Measurements from ENCODE around the gene PABPN1. TPM values are rescaled to one million over a fixed set of nuclear protein-coding genes. Genes with fewer than 3 reads are reported as not detected.
A peak's percentile ranks its signal among the peaks of the same experiment; 100 is the strongest.

The PABPN1 gene
- polyA plus RNA-seq, 4 donors, result 213 to 335 (median 293) TPM

- DNase-seq (ENCODE audit: low read depth in 4 of 4, low spot score in 2 of 4), result no peak
These were observed 20.5 kb upstream of the PABPN1 start for GRCh38 chr14:23300687-23301223.

- DNase-seq (ENCODE audit: low read depth in 4 of 4, low spot score in 2 of 4), result peak in 3 of 4 donors; percentile 97
These were observed 19.8 kb upstream of the PABPN1 start for GRCh38 chr14:23301288-23301968.

- no peak for DNase-seq (ENCODE audit: low read depth in 4 of 4, low spot score in 2 of 4)
These were observed 19.3 kb upstream of the PABPN1 start for GRCh38 chr14:23301969-23302289.

GRCh38 chr14:23302290-23303225, 18.7 kb upstream of the PABPN1 start, which contains the start of gene PPP1R3E:
Gene PPP1R3E (minus strand): TSS chr14:23302859. CDS start chr14:23302576, 283 bp downstream.
- peak in 2 of 4 donors; percentile 20 to 39 for DNase-seq (ENCODE audit: low read depth in 4 of 4, low spot score in 2 of 4)

GRCh38 chr14:23306412-23307145, 14.7 kb upstream of the PABPN1 start, which contains the start of gene BCL2L2:
Gene BCL2L2 (plus strand): TSS chr14:23306833. CDS start chr14:23307768, 935 bp downstream.
- DNase-seq (ENCODE audit: low read depth in 4 of 4, low spot score in 2 of 4), result peak in 3 of 4 donors; percentile 84 to 90 (median 89)

GRCh38 chr14:23307146-23307530, 14.1 kb upstream of the PABPN1 start:
- no peak for DNase-seq (ENCODE audit: low read depth in 4 of 4, low spot score in 2 of 4)

- DNase-seq (ENCODE audit: low read depth in 4 of 4, low spot score in 2 of 4), result no peak
These were observed 13.3 kb upstream of the PABPN1 start for GRCh38 chr14:23307687-23308644.

- DNase-seq (ENCODE audit: low read depth in 4 of 4, low spot score in 2 of 4), result no peak
These were observed 12.4 kb upstream of the PABPN1 start for GRCh38 chr14:23308721-23309445.

GRCh38 chr14:23310546-23310945, 10.7 kb upstream of the PABPN1 start:
- DNase-seq (ENCODE audit: low read depth in 4 of 4, low spot score in 2 of 4), result no peak

- DNase-seq (ENCODE audit: low read depth in 4 of 4, low spot score in 2 of 4), result no peak
These were observed 5.0 kb upstream of the PABPN1 start for GRCh38 chr14:23316300-23316699.

GRCh38 chr14:23319746-23320583, 1.3 kb upstream of the PABPN1 start:
- no peak for DNase-seq (ENCODE audit: low read depth in 4 of 4, low spot score in 2 of 4)

- no peak for DNase-seq (ENCODE audit: low read depth in 4 of 4, low spot score in 2 of 4)
These were observed 603 bp downstream of the PABPN1 start for GRCh38 chr14:23321572-23322547.

- DNase-seq (ENCODE audit: low read depth in 4 of 4, low spot score in 2 of 4), result no peak
These were observed 1.6 kb downstream of the PABPN1 start for GRCh38 chr14:23322568-23323517.

GRCh38 chr14:23323838-23324454, 2.7 kb downstream of the PABPN1 start:
- DNase-seq (ENCODE audit: low read depth in 4 of 4, low spot score in 2 of 4), result no peak

GRCh38 chr14:23324455-23324846, 3.2 kb downstream of the PABPN1 start:
- DNase-seq (ENCODE audit: low read depth in 4 of 4, low spot score in 2 of 4), result no peak

All from left renal cortex interstitium (tissue), 4 donors.